ENCODE measurements around the gene DYNC1I1.

- TF ChIP-seq CTCF (conservative IDR thresholded peaks at IDR 0.05; ENCODE audit: low read depth in 2 of 2) (no peak), EZH2 (IDR thresholded peaks at IDR 0.05; ENCODE audit: low read depth, unreplicated experiment) (no peak), CREB1 (CRISPR knock-in tag; IDR thresholded peaks at IDR 0.05; ENCODE audit: low read depth) (no peak), POLR2AphosphoS5 (IDR thresholded peaks at IDR 0.05; ENCODE audit: low read depth) (0 out of 2 replicates have a peak, but pooled peaks have one; percentile 24), ETS1 (IDR thresholded peaks at IDR 0.05) (no peak), EZH2phosphoT487 (IDR thresholded peaks at IDR 0.05; ENCODE audit: unreplicated experiment) (no peak), REST (IDR thresholded peaks at IDR 0.05; ENCODE audit: unreplicated experiment) (no peak)
Measured at GRCh38 chr7:95793658-95794057, 21.3 kb downstream of the DYNC1I1 start.

Measured in GM23338 (cell line).